Head of caudate nucleus (tissue), 42 donors: Measurements from ENCODE around the gene TIPIN.
"Not testable (repeated sequence)": the region's sequence is repeated elsewhere in the genome, so short reads cannot be mapped to it uniquely, and the experiment has no call there.

Experiments used
- DNase-seq, 42 donors: peaks; one replicate each; pipeline versions ENCODE4 v3.0.0 to v3.0.0-alpha.2; 2020 to 2021; ENCODE audit warnings: mixed read lengths in 7 of 42
- intact Hi-C: fragments of 100-400 bp; cut with DNase I; formaldehyde crosslinking; loops from one replicate; pipeline ENCODE4 v1.15.0; 2022

TIPIN gene

DNA sequence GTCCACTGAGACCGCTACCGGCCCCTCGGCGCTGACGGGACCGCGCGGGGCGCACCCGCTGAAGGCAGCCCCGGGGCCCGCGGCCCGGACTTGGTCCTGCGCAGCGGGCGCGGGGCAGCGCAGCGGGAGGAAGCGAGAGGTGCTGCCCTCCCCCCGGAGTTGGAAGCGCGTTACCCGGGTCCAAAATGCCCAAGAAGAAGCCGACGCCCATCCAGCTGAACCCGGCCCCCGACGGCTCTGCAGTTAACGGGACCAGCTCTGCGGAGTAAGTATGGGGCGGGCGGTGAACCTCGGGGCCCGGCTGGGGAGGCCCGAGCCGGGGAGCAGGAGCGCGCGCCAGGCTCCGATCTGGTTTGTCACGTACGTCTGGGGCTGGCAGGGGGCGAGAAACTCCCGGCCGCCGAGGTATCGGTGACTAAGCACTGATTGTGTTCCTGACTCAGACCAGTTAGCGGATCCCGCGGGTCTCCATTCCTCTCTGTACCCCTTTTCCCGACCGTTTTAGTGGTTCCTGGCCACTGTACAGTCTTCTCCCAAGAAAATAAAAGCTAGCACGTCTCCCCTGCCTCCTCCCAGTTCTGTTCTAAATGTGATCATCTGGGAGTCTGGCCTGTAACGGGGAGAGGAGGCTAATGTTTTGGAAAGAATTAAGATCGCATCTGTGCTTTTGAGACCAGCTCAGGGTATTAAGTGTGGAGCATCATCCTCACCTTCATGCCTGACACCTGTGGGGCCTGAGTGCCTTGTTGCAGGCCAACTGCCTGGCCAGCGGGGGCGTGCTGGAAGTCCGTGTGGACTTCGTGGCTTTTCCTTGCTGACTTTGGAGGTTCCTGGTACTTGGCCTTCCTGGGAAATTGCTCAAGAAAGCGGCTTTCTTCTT, 30.9 kb upstream of the TIPIN start:
- intact Hi-C loops, result loop anchor here (2.0 kb wide), 1 partner anchor 109 kb away; the partner anchor contains the start of gene SNAPC5
- DNase-seq, result peak; percentile 36 to 84 (median 61)

DNA sequence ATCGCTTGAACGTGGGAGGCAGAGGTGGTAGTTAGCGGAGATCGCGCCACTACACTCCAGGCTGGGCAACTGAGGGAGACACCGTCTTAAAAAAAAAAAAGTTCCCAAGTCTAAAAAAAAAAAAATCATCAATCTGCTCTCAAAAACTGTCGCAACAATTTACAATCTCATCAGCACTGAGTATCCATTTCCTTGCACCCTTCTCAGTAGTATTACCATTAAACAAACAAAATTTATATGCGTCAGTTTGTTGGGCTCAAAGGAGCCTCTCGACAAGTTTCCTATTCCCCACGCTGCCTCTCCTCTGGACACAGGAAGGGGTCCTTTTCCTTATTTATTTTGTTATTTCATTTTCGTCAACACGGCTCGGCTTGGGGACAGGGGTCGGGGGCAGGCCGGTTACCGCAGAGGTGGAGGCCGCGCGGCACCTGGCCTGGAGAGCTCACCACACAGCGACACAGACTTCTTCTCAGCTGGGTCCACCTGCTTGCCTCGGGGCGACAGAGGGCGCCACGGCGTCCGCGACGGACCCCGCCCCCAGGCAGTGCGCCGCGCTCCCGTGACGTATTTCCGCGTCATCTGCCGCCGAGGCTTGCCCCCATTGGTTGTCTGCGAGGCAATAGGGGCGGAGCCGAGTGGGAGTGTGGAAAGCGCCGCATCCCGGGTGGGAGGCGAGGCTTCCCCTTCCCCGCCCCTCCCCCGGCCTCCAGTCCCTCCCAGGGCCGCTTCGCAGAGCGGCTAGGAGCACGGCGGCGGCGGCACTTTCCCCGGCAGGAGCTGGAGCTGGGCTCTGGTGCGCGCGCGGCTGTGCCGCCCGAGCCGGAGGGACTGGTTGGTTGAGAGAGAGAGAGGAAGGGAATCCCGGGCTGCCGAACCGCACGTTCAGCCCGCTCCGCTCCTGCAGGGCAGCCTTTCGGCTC, 30.0 kb upstream of the TIPIN start, which contains the start of gene MAP2K1:
Gene MAP2K1, plus strand, starts transcription at position 709 of the 920 bp plus-strand sequence. CDS start 436 bp downstream, outside the sequence.
- DNase-seq, result peak; percentile 94 to 99 (median 98)
- intact Hi-C loops, result loop anchor here (2.0 kb wide), 1 partner anchor 110 kb away; the partner anchor contains the start of gene SNAPC5

DNA sequence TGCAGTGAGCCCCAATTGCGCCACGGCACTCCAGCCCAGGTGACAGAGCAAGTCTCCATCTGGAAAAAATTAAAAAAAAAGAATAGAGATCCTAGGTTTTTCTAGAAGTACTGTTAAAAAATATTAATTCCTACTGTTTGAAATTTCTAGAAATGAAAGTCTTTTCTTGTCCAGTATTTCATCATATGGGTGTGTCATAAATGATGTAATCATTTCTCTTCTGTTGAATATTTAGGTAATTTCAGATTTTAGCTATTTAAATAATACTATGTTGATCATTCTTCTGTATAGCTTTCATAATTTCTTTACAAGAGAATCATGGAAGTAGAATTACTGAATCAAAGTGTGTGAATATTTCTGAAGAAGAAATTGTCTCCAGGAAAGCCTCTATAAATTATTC, 24.9 kb upstream of the TIPIN start:
- DNase-seq, intact Hi-C loops: not testable (repeated sequence)

DNA sequence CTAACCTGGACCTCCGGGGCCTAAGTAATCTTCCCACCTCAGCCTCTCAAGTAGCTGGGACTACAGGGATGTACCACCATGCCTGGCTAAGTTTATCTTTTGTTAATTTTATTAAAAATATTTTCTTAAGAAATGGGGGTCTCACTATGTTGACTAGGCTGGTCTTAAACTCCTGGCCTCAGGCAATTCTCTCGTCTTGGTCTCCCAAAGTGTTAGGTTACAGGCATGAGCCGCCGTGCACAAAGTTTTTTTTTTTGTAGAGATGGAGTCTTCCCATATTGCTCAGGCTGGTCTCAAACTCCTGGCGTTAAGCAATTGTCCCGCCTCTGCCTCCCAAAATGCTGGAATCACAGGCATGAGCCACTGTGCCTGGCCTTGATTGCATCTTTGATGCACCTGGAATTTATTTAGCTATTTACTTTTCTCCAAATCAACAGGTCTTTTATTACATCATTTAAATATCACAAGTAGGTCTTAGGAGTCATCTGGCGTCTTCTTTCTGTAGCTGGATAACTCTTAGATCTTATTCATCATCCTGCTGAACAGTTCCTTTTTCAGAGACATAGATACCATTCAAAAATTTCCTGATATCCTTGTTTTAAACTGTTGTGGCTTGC, 22.4 kb upstream of the TIPIN start:
- intact Hi-C loops, result no loop called here

DNA sequence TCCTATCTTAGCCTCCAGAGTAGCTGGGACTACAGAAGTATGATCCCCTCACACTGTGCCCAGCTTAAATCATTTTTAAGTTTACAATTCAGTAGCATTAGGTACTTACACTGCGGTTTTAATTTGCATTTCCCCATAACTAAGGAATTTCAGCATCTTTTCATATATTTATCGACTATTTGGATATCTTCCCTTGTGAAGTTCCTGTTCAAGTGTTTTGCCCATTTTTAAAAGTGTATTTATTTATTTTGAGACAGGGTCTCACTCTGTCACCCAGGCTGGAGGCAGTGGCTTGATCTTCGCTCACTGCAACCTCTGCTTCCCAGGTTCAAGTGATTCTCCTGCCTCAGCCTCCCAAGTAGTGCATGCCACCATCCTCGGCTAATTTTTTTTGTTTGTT, 17.7 kb upstream of the TIPIN start:
- DNase-seq, result no peak

More for the DNA sequence above, 22.4 kb upstream of the TIPIN start:
- no peak for DNase-seq

DNA sequence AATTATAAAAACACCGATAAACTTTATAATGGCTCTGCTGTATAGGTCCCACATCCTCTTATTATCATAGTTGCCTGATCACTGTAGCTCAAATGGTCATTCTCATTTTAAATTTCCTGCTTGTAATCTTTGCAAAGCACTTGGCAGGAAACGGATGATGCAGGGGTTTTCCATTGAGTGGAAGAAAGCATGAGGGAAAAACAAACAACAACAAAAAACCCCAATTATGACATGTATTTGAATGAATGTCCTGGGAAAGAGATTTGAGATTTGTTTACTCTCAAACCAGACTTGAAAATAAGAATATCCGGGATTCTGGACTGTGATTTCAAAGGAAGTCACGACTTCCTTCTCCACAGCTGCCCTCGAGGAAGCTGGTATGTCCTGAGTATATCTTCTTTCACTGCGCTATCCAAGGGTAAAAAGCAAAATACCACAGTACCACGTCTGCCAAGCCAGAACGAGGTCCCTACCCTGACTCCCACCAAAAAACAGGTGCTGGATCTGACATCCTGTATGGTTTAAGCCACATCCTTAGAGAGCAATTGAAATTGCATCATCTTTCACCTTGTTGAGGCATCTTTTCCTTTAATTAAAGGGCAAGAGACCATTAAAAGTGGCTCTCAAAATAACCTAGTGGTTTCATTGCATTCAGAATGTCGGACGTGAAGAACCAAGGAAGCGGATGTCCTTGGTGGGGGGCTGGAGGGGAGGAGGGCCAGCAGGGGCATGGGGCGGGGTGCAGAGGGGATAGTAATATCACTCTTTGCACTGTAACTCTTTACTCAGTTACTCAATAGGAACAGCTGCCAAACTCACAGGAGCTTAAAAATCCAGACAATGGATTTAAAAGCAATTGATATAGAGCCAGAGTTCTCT, 13.5 kb upstream of the TIPIN start:
- intact Hi-C loops, result no loop called here
- DNase-seq, result no peak

More for the DNA sequence above, 17.7 kb upstream of the TIPIN start:
- intact Hi-C loops, result no loop called here

DNA sequence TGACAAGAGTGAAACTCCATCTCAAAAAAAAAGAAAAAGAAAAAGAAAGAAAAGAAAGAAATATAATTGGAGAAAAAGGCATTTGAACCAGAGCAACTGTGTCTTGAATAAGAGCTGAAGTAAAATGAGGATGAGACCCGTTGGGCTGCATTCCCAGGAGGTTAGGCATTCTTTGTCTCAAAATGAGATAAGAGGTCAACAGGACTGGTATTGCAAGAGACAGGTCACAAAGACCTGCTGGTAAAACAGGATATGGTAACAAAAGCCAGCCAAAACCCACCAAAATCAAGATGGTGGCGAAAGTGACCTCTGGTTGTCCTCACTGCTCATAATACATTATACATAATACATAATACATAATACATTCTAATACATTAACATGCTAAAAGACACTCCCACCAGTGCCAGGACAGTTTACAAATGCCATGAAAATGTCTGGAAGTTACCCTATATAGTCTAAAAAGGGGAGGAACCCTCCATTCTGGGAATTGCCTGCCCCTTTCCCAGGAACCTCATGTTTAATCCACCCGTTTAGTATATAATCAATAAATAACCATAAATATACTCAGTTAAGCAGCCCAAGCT, 8.6 kb upstream of the TIPIN start:
- intact Hi-C loops, result no loop called here
- DNase-seq, result no peak

DNA sequence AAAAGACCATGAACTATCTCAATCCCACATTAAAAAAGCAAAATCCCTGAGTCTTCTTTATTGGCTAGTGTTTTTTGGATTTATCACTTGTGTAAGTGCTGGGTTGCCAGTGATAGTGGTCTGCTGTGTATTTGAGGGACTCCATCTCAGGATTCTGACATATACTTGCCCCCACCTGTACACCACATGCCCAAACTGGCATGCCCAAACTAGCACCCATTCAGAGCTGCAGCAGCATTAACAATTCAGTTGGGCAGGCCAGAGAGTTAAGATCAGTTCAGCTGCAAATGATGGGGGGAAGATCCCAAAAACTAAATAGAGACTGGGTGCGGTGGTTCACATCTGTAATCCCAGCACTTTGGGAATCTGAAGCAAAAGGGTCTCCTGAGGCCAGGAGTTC, 6.3 kb upstream of the TIPIN start:
- intact Hi-C loops, result no loop called here

DNA sequence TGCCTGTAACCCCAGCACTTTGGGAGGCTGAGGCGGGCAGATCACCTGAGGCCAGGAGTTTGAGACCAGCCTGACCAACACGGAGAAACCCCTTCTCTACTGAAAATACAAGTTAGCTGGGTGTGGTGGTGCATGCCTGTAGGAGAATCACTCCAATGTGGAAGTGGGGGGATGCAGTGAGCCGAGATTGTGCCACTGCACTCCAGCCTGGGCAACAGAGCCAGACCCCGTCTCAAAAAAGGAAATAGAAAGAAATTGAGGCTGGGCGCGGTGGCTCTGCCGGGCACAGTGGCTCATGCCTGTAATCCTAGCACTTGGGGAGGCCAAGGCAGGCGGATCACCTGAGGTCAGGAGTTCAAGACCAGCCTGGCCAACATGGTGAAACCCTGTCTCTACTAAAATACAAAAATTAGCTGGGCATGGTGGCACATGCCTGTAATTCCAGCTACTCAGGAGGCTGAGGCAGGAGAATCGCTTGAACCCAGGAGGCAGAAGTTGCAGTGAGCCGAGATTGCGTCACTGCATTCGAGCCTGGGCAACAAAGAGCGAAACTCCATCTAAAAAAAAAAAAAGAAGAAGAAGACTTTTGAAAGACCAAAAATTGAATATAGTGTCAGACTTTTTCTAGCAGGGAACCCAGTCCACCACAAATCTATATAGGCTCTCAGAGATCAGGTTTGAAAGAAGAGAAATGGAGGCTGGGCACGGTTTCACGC, 5.4 kb upstream of the TIPIN start:
- intact Hi-C loops, DNase-seq: not testable (repeated sequence)

More for the DNA sequence above, 6.3 kb upstream of the TIPIN start:
- no peak for DNase-seq

DNA sequence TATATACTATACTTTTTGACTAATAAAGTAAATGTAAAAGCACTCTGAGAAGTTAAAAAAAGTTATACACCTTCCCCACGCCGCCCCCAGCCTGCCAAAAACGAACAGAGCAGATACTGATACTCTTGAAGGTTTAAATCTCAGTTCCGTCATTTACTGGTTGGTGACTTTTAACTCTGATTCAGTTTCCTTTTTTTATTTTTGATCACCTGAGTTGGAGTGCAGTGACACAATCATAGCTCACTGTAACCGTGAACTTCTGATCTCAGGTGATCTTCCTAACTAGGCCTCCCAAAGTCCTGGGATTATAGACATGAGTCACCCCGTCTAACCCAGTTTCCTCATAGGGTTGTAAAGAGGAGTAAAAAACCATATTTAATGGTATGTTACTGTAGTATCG, 3.3 kb upstream of the TIPIN start:
- DNase-seq, result peak in 39 of 42 donors; percentile 8 to 75 (median 47)
- intact Hi-C loops, result no loop called here

DNA sequence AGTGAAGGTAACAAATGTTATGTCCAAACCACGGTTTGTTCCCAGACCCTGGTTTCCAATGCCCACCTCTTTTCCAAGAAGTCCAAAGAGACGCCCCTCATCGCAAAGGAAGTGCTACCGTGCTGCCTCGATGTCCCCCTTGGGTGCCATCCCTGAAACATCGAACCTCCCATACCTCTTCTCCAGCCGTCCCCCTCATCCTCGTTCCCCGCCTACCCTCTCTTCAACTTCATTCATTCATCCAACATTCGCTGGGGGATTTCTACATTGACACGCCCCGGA, 467 bp downstream of the TIPIN start:
- DNase-seq, result peak in 1 of 42 donors; percentile 42
- intact Hi-C loops, result no loop called here

DNA sequence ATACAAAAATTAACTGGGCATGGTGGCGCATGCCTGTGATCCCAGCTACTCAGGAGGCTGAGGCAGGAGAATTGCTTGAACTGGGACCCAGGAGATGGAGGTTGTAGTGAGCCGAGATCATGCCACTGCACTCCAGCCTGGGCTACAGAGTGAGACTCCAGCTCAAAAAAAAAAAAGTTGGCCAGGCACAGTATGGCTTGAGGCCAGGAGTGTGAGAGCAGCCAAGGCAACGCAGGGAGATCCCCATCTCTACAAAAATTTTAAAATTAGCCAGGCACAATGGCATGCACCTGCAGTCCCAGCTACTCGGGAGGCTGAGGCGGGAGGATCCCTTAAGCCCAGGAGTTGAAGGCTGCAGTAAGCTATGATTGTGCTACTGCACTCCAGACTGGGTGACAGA, 8.0 kb downstream of the TIPIN start:
- DNase-seq, intact Hi-C loops: not testable (repeated sequence)

DNA sequence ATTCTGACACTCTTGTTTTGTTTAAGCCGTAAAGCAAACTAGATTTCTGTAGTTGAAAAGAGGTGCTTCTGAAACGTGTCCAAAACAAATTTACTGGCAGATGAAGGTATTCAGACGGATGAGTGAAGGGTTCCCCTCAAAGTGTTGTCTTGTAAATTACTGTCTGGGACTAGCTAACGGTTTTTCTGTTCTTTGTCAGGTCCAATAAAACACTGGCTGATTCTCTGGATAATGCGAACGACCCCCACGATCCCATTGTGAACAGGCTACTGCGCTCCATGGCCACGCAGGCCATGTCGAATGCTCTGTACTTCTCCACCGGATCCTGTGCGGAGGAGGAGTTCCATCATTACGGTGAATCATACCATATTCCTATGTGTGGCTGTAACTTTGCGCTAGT, 27.7 kb downstream of the TIPIN start:
- DNase-seq, result no peak
- intact Hi-C loops, result no loop called here

DNA sequence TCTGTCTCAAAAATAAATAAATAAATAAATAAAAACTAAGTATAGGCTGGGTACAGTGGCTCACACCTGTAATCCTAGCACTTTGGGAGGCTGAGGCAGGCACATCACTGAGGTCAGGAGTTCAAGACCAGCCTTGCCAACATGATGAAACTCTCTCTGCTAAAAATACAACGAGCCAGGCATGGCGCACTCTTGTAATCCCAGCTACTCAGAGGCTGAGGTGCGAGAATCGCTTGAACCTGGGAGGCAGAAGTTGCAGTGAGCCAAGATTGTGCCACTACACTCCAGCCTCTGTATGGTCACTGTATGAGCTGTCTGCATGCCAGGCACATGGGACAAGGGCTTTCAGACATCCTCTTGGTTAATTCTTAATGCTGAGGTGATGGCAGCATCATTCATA, 28.7 kb downstream of the TIPIN start:
- no peak for DNase-seq
- intact Hi-C loops, result no loop called here

DNA sequence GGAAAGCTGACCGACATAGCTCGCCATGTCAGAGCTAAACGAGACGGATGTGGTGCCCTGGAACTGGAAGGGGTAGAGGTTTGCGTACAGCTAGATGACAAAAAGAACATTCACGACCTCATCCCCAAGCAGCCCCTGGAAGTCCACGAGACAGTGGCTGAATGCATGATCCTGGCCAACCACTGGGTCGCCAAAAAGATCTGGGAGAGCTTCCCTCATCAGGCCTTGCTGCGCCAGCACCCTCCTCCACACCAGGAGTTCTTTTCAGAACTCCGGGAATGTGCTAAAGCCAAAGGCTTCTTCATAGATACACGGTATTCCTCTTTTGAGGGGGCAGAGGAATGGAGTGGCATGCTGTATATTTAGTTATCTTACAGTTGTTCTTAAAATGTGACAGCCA, 30.4 kb downstream of the TIPIN start:
- intact Hi-C loops, result no loop called here
- DNase-seq, result no peak

DNA sequence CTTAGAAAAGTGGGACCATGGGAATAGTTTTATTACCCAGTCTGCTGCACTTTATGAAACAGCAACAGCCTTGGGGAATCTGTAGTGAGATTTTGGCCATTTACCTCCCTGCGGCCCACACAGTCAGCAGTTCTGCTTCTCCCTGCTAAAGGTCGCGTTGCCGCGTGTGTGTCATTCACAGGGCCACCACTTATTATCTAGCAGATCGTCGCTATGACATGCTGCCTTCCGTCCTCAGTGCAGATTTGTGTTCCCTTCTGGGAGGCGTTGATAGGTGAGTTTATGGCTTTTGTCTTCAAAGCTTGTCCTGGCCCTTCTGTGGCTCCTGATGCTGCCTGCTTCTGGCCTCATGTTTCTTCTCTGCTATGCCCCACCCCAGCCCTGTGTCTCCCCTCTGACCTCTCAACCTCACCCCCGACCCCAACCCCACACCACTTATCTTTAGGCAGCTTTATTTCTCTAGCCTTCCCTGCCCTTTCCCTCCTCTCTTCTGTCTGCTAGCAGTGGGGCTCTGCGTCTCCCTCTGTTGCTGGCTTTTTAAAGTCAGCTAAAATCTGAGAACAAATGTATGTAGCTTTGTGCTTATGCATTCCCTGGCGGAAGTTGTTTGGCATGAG, 33.1 kb downstream of the TIPIN start:
- DNase-seq, result no peak
- intact Hi-C loops, result no loop called here

DNA sequence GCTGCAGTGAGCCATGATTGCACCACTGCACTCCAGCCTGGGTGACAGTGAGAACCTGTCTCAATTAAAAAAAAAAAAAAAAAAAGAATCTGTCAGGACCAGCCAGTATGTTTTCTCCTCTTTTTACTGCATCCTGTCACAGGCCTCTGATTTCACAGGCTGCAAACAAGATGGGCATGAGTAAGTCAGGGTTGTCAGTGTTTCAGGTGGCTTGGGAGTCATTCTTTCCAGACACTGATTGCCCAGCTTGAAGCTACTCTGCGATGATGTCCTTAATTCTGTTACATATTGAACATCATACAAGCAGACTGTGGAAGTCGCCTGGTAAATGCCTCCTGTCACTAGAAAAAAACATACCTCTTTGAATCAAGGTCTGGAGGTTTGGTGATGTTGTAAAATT, 44.3 kb downstream of the TIPIN start:
- intact Hi-C loops, result no loop called here
- DNase-seq, result no peak
